ENCODE measurements around the gene SMS.

DNA sequence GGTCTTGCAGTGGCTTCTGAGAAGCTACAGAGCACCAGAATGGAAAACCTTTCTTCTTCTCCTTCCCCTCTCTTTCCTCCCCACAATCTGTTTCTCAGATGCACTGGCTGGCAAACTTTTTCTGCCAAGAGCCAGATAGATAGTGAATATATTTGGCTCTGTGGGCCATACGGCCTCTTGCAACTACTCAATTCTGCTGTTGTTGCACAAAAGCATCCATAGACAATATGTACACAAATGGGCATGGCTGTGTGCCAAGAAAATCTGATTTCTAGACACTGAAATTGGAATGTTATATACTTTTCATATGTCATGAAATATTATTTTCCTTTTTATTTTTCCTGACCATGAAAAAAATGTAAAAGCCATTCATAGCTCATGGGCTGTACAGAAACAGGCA lies 94.7 kb downstream of the SMS start:
- TF ChIP-seq, protein P1, sequence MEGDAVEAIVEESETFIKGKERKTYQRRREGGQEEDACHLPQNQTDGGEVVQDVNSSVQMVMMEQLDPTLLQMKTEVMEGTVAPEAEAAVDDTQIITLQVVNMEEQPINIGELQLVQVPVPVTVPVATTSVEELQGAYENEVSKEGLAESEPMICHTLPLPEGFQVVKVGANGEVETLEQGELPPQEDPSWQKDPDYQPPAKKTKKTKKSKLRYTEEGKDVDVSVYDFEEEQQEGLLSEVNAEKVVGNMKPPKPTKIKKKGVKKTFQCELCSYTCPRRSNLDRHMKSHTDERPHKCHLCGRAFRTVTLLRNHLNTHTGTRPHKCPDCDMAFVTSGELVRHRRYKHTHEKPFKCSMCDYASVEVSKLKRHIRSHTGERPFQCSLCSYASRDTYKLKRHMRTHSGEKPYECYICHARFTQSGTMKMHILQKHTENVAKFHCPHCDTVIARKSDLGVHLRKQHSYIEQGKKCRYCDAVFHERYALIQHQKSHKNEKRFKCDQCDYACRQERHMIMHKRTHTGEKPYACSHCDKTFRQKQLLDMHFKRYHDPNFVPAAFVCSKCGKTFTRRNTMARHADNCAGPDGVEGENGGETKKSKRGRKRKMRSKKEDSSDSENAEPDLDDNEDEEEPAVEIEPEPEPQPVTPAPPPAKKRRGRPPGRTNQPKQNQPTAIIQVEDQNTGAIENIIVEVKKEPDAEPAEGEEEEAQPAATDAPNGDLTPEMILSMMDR (IDR thresholded peaks at IDR 0.05; ENCODE audit: low read depth, low read length, poor library complexity, severe bottlenecking), result no peak
- no peak for TF ChIP-seq EZH2phosphoT487 (IDR thresholded peaks at IDR 0.05; ENCODE audit: borderline replicate concordance, low read length)

Measured in DOHH2 (cell line).